ENCODE data around the gene ZNRF3.

ZNRF3 gene

GRCh38 chr22:29060251-29060869, 177.0 kb downstream of the ZNRF3 start:
- no peak for TF ChIP-seq CTCF (conservative IDR thresholded peaks at IDR 0.05; ENCODE audit: low read length)
- H3K4me3 ChIP-seq (ENCODE audit: low read length), result no peak overlapping the region
- DNase-seq (ENCODE audit: low read depth), result no peak

DNA sequence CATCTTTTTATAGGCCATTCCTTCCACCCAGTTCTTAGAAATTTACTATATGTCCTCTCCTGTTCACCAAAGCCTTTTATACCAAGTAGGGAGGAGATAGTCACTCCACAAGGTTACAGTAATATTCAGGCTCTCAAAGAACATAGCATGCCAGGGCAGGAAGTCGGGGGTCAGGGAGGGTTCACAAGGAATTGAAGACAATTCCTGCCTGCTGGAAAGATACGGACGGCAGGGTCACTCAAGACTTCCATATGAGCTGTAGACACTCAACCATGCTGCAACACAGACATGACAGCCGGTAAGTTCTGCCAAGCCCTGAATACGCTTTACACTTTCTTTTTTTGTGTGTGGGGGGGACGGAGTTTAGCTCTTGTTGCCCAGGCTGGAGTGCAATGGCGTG, 177.6 kb downstream of the ZNRF3 start:
- no peak overlapping the region for H3K4me3 ChIP-seq (ENCODE audit: low read length)
- TF ChIP-seq CTCF (conservative IDR thresholded peaks at IDR 0.05; ENCODE audit: low read length), result no peak
- no peak for DNase-seq (ENCODE audit: low read depth)

DNA sequence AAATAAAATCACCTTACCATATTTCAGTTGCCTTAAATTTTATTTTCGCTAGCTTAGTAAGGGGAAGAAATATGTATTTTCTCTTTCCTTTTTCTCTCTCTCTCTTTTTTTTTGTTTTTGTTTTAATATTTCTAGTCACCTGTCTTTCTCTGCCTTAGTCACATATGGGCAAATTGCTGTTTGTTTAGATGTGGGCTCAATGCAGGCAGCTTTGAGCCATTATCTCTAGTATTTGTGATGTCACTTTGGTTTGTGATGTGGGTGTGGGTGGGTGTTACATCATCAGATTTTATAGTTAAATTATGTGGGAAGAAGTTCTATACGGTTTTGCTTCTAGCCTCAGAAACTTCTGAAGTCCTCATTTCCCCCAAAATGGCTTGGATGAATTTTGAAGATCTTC, 178.4 kb downstream of the ZNRF3 start, which contains the start of gene C22orf31:
C22orf31 (minus strand) TSS at position 59 of the 400 bp plus-strand sequence; CDS start at position 20, 39 bp downstream.
- no peak for DNase-seq (ENCODE audit: low read depth)
- no peak within 1 kb of the TSS for H3K4me3 ChIP-seq (ENCODE audit: low read length)
- no peak for TF ChIP-seq CTCF (conservative IDR thresholded peaks at IDR 0.05; ENCODE audit: low read length)

DNA sequence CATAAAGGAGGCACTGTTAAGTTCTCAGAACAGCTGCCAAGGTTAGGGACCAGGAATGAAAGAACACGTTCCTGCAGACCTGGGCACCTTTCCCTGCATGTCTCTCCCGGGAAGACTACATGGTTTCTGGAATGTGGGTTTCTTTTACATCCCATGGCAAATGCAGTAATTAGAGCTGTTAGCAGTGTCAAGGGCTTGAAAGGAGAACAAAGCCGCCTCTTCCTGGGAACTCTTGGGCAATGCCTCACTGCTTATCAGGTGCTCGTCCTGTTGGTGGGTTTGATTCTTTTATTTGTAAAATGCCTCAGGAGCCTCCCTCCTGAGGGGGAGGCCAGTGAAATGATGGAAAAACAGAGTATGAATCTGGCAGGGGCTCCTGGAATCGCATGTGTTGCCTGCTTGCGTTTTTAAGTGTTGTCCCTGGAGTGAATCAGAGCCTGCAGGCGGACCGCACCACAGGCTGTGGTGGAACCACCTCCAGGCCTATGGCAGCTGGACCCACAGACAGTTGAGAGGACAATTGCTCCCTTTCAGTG, 179.0 kb downstream of the ZNRF3 start:
- TF ChIP-seq CTCF (conservative IDR thresholded peaks at IDR 0.05; ENCODE audit: low read length), result no peak
- DNase-seq (ENCODE audit: low read depth), result no peak
- no peak overlapping the region for H3K4me3 ChIP-seq (ENCODE audit: low read length)

GRCh38 chr22:29065468-29066190, 182.3 kb downstream of the ZNRF3 start:
- no peak overlapping the region for H3K4me3 ChIP-seq (ENCODE audit: low read length)
- DNase-seq (ENCODE audit: low read depth), result no peak
- TF ChIP-seq CTCF (conservative IDR thresholded peaks at IDR 0.05; ENCODE audit: low read length), result no peak

DNA sequence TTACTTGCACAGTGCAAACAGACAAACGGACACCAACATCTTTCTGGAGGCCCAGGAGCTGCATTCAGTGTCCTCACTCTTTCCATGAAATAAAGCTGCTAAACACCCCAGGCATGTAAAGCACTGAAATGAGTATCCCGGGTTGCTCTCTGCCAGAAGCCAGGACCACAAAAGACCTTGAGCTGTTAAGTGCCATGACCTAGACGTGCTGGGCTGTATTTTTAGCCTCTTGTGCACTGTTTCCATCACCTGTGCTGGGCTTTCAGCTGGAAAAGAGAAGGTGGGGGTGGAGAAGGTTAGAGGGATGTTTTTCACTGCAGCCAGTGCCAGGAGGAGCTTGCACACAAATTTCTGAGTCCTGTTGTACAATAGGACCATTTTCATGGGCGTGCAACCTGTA, 186.1 kb downstream of the ZNRF3 start:
- TF ChIP-seq CTCF (conservative IDR thresholded peaks at IDR 0.05; ENCODE audit: low read length), result no peak
- DNase-seq (ENCODE audit: low read depth), result no peak

GRCh38 chr22:29070490-29070889, 187.1 kb downstream of the ZNRF3 start:
- H3K4me3 ChIP-seq (ENCODE audit: low read length), result no peak overlapping the region
- no peak for TF ChIP-seq CTCF (conservative IDR thresholded peaks at IDR 0.05; ENCODE audit: low read length)
- no peak for DNase-seq (ENCODE audit: low read depth)

More for the DNA sequence above, 186.1 kb downstream of the ZNRF3 start:
- H3K4me3 ChIP-seq (ENCODE audit: low read length), result no peak overlapping the region

Measured in AG10803 (cell line).